CD4-positive, alpha-beta memory T cell (primary cell): ENCODE results near the gene IQUB. TPM values are rescaled to one million over a fixed set of nuclear protein-coding genes. Genes with fewer than 3 reads are reported as not detected.

Experiments used
- CTCF ChIA-PET: fragments of 350-600 bp; sonication (Branson Sonifier 250); formaldehyde crosslinking; loops from one replicate; lab custom pipeline; 2021; ENCODE audit warnings: inconsistent platforms; ENCODE audit not compliant: partially characterized antibody; lab: Charles Lee
- POLR2A ChIA-PET: fragments of 350-600 bp; sonication (Branson Sonifier 250); formaldehyde crosslinking; loops from one replicate; lab custom pipeline; 2021; ENCODE audit not compliant: partially characterized antibody; lab: Charles Lee
- DNase-seq, 5 donors: peaks; one replicate each; pipeline versions ENCODE4 v3.0.0 to v3.0.0-alpha.2; 2020 to 2022; ENCODE audit warnings: mixed read lengths in 1 of 5
- H3K27ac ChIP-seq: one replicate; pipeline ENCODE4 v1.7.0; 2013; ENCODE audit warnings: low read depth, low read length
- H3K27me3 ChIP-seq: 2 replicates; pipeline ENCODE4 v1.7.0; 2013; ENCODE audit warnings: mild to moderate bottlenecking, low read length, moderate library complexity; ENCODE audit not compliant: insufficient read depth
- H3K36me3 ChIP-seq: 2 replicates; pipeline ENCODE4 v1.7.0; 2013; ENCODE audit warnings: mild to moderate bottlenecking, low read length, moderate library complexity; ENCODE audit not compliant: insufficient read depth
- H3K4me1 ChIP-seq: 2 replicates; pipeline ENCODE4 v1.7.0; 2013; ENCODE audit warnings: mild to moderate bottlenecking, low read length, moderate library complexity; ENCODE audit not compliant: insufficient read depth
- H3K4me3 ChIP-seq, 2 donors: one replicate each; pipeline ENCODE4 v1.7.0; 2013; ENCODE audit warnings: low read length in 2 of 2, mild to moderate bottlenecking in 1 of 2
- H3K9me3 ChIP-seq, 2 donors: one replicate each; pipeline ENCODE4 v1.7.0; 2013; ENCODE audit warnings: low read length in 2 of 2, control low read depth in 1 of 2; ENCODE audit not compliant: control insufficient read depth in 1 of 2
- H3K27ac Mint-ChIP-seq, 7 donors: one replicate each; pipeline ENCODE4 v1.8.0; 2020 to 2021; ENCODE audit warnings: mixed read lengths in 7 of 7, mild to moderate bottlenecking in 6 of 7, inconsistent platforms in 3 of 7, moderate library complexity in 3 of 7
- H3K27me3 Mint-ChIP-seq, 2 donors: one replicate each; pipeline ENCODE4 v1.8.0; 2020 to 2021; ENCODE audit warnings: mixed read lengths in 2 of 2
- H3K36me3 Mint-ChIP-seq, 2 donors: one replicate each; pipeline ENCODE4 v1.8.0; 2020 to 2021; ENCODE audit warnings: mixed read lengths in 2 of 2, inconsistent platforms in 1 of 2, mild to moderate bottlenecking in 1 of 2
- H3K4me1 Mint-ChIP-seq, 4 donors: one replicate each; pipeline ENCODE4 v1.8.0; 2020 to 2021; ENCODE audit warnings: mixed read lengths in 4 of 4, mild to moderate bottlenecking in 1 of 4
- H3K4me3 Mint-ChIP-seq, 8 donors: one replicate each; pipeline ENCODE4 v1.8.0; 2020 to 2021; ENCODE audit warnings: mixed read lengths in 8 of 8, mild to moderate bottlenecking in 7 of 8, moderate library complexity in 6 of 8, inconsistent platforms in 3 of 8
- H3K9me3 Mint-ChIP-seq, 8 donors: one replicate each; pipeline ENCODE4 v1.8.0; 2020 to 2021; ENCODE audit warnings: mixed read lengths in 8 of 8, mild to moderate bottlenecking in 5 of 8, inconsistent platforms in 3 of 8, moderate library complexity in 1 of 8
- intact Hi-C: fragments of 100-400 bp; cut with micrococcal nuclease; formaldehyde crosslinking; loops from one replicate; pipeline ENCODE4 v1.15.1; 2023
- polyA plus RNA-seq, 2 donors: library from polyadenylated mRNA; unstranded; fragments of 300-500 nt; fragmentation: Illumina TruSeq; gene quantifications; one replicate each; pipeline ENCODE4 v1.2.3, GENCODE V29; 2021
- total RNA-seq, 2 experiments: library from RNA; stranded (reverse); gene quantifications; one replicate each; pipeline ENCODE4 v1.2.3, GENCODE V29; 2021

IQUB gene
- total and polyA plus RNA-seq, 4 experiments from 2014 or later, result 0.14 to 0.49 TPM; not detected in 2

DNA sequence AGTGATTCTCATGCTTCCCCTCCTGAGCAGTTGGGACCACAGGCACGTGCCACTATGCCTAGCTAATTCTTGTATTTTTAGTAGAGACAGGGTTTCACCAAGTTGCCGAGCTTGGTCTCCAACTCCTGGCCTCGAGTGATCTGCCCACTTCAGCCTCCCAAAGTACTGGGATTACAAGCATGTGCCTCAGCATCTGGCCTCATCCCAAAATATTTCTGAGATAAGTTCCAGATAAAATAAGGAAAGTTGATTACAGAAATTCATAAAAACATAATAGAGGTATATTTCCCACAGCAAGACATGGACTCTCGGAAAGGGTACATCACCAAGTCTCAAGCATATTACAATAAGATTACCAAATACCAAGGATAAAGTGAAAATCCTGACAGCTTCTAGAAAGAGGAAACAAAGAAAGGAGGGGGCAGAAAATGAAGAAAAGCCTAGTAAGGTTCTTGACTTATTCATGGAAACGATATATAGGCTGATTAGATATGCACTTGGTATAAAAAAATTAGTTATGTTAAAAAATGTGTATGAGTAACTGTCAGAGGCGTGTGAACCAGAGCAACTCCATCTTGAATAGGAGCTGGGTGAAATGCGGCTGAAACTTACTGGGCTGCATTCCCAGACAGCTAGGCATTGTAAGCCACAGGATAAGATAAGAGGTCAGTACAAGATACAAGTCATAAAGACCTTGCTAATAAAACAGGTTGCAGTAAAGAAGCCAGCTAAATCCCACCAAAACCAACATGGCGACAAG lies 35.0 kb downstream of the IQUB start:
- Histone ChIP-seq H3K9me3 (no peaks in the 10 kb centered on the region), H3K4me3 (no peak overlapping the region), H3K27me3 (peaks cover 6% of the 10 kb centered on the region), H3K36me3 (no peaks in the 10 kb centered on the region), H3K4me1 (no peaks in the 10 kb centered on the region), H3K27ac (no peak overlapping the region)
- H3K4me1 Mint-ChIP-seq, result no peaks in the 10 kb centered on the region
- intact Hi-C loops, result no loop called here
- peaks cover 16 to 26% of the 10 kb centered on the region in 2 donors for H3K27me3 Mint-ChIP-seq
- H3K27ac Mint-ChIP-seq, result no peak overlapping the region
- DNase-seq, result no peak
- CTCF ChIA-PET, result no interaction called here
- no peaks in the 10 kb centered on the region for H3K36me3 Mint-ChIP-seq
- POLR2A ChIA-PET, result no interaction called here
- peaks cover 0 to 5% (median 3%) of the 10 kb centered on the region in 8 donors for H3K9me3 Mint-ChIP-seq
- no peak overlapping the region for H3K4me3 Mint-ChIP-seq

DNA sequence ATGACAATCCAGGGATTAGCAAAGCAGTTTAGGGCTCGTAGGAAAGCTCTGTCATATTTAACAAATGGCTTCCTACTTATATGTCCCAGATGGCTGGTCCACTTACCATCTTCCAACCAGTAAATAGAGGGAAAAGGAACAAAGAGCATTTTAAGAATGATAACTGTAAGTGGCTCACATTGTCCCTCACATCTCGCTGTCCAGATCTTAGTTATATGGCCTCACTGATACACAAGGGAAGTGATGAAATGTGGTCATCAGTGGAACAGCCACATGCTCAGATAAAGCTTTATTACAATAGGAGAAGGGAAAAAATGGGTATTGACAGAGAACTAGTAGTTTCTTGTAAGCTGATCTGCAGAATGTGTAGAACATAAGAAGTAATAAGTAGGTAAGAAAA lies 35.8 kb downstream of the IQUB start:
- Histone ChIP-seq H3K4me3 (no peak overlapping the region), H3K27me3 (peaks cover 6% of the 10 kb centered on the region), H3K27ac (no peak overlapping the region), H3K9me3 (no peaks in the 10 kb centered on the region), H3K36me3 (no peaks in the 10 kb centered on the region), H3K4me1 (no peaks in the 10 kb centered on the region)
- intact Hi-C loops, result no loop called here
- peaks cover 0 to 1% (median 0%) of the 10 kb centered on the region in 4 donors for H3K4me1 Mint-ChIP-seq
- ChIA-PET POLR2A (no interaction called here), CTCF (interaction anchor here (1.1 kb wide), 1 partner anchor 12 kb away, joined by 3 read pairs; no protein-coding TSS in a partner anchor)
- DNase-seq, result no peak
- H3K36me3 Mint-ChIP-seq, result no peaks in the 10 kb centered on the region
- no peak overlapping the region for H3K27ac Mint-ChIP-seq
- no peak overlapping the region for H3K4me3 Mint-ChIP-seq
- peaks cover 14 to 25% of the 10 kb centered on the region in 2 donors for H3K27me3 Mint-ChIP-seq
- H3K9me3 Mint-ChIP-seq, result no peaks in the 10 kb centered on the region

DNA sequence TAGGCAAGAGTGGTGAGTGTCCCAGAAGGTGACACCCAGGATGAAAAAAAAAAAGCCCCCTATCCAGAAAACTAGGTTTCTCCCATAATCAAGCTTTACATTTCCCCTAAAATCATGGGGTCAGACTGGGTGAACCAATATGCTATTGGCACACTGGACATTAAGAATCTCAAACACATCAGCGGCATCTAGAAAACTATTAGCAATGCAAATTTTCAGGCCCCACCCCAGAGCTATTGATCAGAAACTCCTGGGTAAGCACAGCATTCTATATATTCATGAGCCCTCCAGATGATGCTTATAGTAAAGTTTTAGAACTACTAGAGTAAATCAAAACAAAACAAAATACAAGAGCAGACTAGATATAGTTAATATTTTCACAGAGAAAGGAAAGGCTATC lies 36.4 kb downstream of the IQUB start:
- no peaks in the 10 kb centered on the region for H3K4me1 ChIP-seq
- H3K36me3 ChIP-seq, result no peaks in the 10 kb centered on the region
- peaks cover 6% of the 10 kb centered on the region for H3K27me3 ChIP-seq
- no peak overlapping the region for H3K27ac Mint-ChIP-seq
- H3K4me3 ChIP-seq, result no peak overlapping the region
- H3K4me1 Mint-ChIP-seq, result peaks cover 0 to 1% (median 0%) of the 10 kb centered on the region in 4 donors
- ChIA-PET POLR2A (no interaction called here), CTCF (interaction anchor here (1.1 kb wide), 1 partner anchor 12 kb away, joined by 3 read pairs; no protein-coding TSS in a partner anchor)
- peaks cover 14 to 25% of the 10 kb centered on the region in 2 donors for H3K27me3 Mint-ChIP-seq
- no peak for DNase-seq
- intact Hi-C loops, result no loop called here
- no peak overlapping the region for H3K27ac ChIP-seq
- no peak overlapping the region for H3K4me3 Mint-ChIP-seq
- no peaks in the 10 kb centered on the region for H3K36me3 Mint-ChIP-seq
- H3K9me3 ChIP-seq, result no peaks in the 10 kb centered on the region
- H3K9me3 Mint-ChIP-seq, result no peaks in the 10 kb centered on the region

- Histone ChIP-seq H3K9me3 (no peaks in the 10 kb centered on the region), H3K4me3 (no peak overlapping the region), H3K27ac (no peak overlapping the region), H3K27me3 (peaks cover 6% of the 10 kb centered on the region), H3K4me1 (no peaks in the 10 kb centered on the region), H3K36me3 (no peaks in the 10 kb centered on the region)
- Mint-ChIP-seq H3K27ac (no peak overlapping the region), H3K36me3 (no peaks in the 10 kb centered on the region), H3K9me3 (no peaks in the 10 kb centered on the region), H3K4me1 (peaks cover 0 to 1% (median 0%) of the 10 kb centered on the region in 4 donors), H3K27me3 (peaks cover 11 to 13% of the 10 kb centered on the region in 2 donors), H3K4me3 (no peak overlapping the region)
- intact Hi-C loops, result loop anchor here (1.0 to 5.0 kb wide), 6 partner anchors 43 to 1363 kb away; no protein-coding TSS in a partner anchor
- CTCF ChIA-PET, result interaction anchor here (0.7 to 2.5 kb wide), 23 partner anchors 11 to 1358 kb away, joined by 3 to 49 read pairs (median 4); partner anchors contain the start of genes IQUB, NDUFA5 and WASL
- peak in 4 of 5 donors; percentile 32 to 43 (median 38) for DNase-seq
- POLR2A ChIA-PET, result interaction anchor here (0.5 to 1.1 kb wide), 5 partner anchors 40 to 1084 kb away, joined by 3 to 4 read pairs (median 3); partner anchors contain the start of genes IQUB, NDUFA5 and WASL
Measured at GRCh38 chr7:123494193-123494796, 40.1 kb downstream of the IQUB start.

DNA sequence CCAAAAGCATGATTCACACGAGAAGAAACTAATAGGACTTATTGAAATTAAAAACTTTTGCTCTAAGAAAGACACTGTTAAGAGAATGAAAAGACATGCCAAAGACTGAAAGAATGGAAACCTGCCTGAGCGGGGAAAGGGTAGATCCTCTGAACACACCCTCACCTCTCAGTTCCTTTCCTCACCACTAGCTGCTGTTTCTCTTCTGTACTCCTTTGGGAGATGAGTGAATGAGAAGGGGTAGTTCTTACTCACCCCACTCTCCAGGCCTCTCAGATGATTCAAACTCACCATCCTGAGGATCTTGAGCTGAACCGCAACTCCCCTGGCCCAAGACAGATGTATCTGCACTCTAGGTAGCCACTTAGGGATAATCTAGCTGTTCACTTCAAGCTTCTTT lies 41.9 kb downstream of the IQUB start:
- ChIA-PET CTCF (interaction anchor here (0.7 to 2.4 kb wide), 8 partner anchors 8 to 209 kb away, joined by 3 to 10 read pairs (median 5); partner anchors contain the start of genes IQUB and NDUFA5), POLR2A (no interaction called here)
- intact Hi-C loops, result loop anchor here (5.0 kb wide), 1 partner anchor 130 kb away; no protein-coding TSS in a partner anchor
- peaks cover 6% of the 10 kb centered on the region for H3K27me3 ChIP-seq
- Mint-ChIP-seq H3K27me3 (peaks cover 6 to 9% of the 10 kb centered on the region in 2 donors), H3K36me3 (no peaks in the 10 kb centered on the region), H3K4me1 (peaks cover 0 to 1% (median 0%) of the 10 kb centered on the region in 4 donors), H3K9me3 (peaks cover 0 to 1% (median 0%) of the 10 kb centered on the region in 8 donors), H3K27ac (no peak overlapping the region), H3K4me3 (no peak overlapping the region)
- H3K4me3 ChIP-seq, result no peak overlapping the region
- no peaks in the 10 kb centered on the region for H3K36me3 ChIP-seq
- DNase-seq, result no peak
- no peaks in the 10 kb centered on the region for H3K4me1 ChIP-seq
- no peaks in the 10 kb centered on the region for H3K9me3 ChIP-seq
- H3K27ac ChIP-seq, result no peak overlapping the region

DNA sequence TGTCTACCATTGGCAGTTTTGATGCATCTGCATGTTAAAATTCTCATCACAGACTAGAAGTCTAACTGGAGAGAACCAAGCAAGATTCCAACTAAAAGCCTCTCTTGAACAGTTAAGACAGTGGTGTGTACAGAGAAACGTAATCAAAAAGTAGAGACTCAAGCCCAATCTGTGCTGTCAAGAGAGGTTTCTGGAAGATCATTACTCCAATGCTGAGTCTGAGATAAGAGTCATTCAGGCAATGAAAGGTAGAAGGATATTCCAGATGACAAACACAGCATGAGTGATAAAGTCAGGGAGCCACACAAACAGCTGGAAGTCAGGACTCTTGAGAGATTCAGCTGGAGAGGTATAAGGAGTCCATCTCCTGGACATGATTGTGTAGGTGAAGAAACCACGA lies 48.7 kb downstream of the IQUB start:
- Mint-ChIP-seq H3K27me3 (peaks cover 7 to 11% of the 10 kb centered on the region in 2 donors), H3K4me3 (no peak overlapping the region), H3K4me1 (no peaks in the 10 kb centered on the region), H3K27ac (no peak overlapping the region), H3K36me3 (no peaks in the 10 kb centered on the region), H3K9me3 (peaks cover 0 to 1% (median 0%) of the 10 kb centered on the region in 8 donors)
- intact Hi-C loops, result no loop called here
- no peaks in the 10 kb centered on the region for H3K4me1 ChIP-seq
- no peaks in the 10 kb centered on the region for H3K27me3 ChIP-seq
- CTCF ChIA-PET, result no interaction called here
- POLR2A ChIA-PET, result no interaction called here
- H3K27ac ChIP-seq, result no peak overlapping the region
- no peak for DNase-seq
- no peaks in the 10 kb centered on the region for H3K36me3 ChIP-seq
- H3K9me3 ChIP-seq, result no peaks in the 10 kb centered on the region
- H3K4me3 ChIP-seq, result no peak overlapping the region

- Histone ChIP-seq H3K9me3 (no peaks in the 10 kb centered on the region), H3K27ac (no peak overlapping the region), H3K4me3 (no peak overlapping the region), H3K36me3 (no peaks in the 10 kb centered on the region), H3K4me1 (no peaks in the 10 kb centered on the region), H3K27me3 (no peaks in the 10 kb centered on the region)
- Mint-ChIP-seq H3K9me3 (peaks cover 0 to 1% (median 0%) of the 10 kb centered on the region in 8 donors), H3K4me3 (no peak overlapping the region), H3K36me3 (no peaks in the 10 kb centered on the region), H3K27ac (no peak overlapping the region), H3K27me3 (peaks cover 7 to 11% of the 10 kb centered on the region in 2 donors), H3K4me1 (no peaks in the 10 kb centered on the region)
- intact Hi-C loops, result no loop called here
- ChIA-PET POLR2A (no interaction called here), CTCF (no interaction called here)
- no peak for DNase-seq
Measured at GRCh38 chr7:123485187-123485586, 49.2 kb downstream of the IQUB start.
